ENCODE results near the gene NEK7.

The NEK7 gene

GRCh38 chr1:198234520-198235251, 77.9 kb downstream of the NEK7 start:
- intact Hi-C loops (cut with DNase I): no loop called here
- DNase-seq: peak in 18 of 42 donors; percentile 4 to 56 (median 25)

DNA sequence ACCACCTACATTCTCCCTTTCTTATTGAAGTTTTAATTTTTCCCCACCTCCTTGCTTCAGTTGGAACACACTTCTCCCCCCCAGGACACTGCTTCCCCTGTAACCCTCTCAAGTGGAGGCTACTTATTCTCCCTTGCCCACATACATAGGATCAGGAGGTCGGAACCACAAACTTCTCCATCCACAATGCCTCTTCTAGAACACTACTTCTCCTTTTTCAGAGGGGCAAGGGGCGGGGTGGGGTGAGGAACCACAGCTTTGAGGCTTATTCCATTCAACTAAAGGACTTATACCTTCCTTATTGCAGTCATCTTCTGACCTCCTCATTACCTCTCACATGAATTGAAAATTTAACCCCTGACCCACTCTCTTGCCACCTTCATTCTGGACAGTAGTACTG, 81.3 kb downstream of the NEK7 start:
- peak in 10 of 42 donors; percentile 2 to 50 (median 14) for DNase-seq
- intact Hi-C loops (cut with DNase I): no loop called here

DNA sequence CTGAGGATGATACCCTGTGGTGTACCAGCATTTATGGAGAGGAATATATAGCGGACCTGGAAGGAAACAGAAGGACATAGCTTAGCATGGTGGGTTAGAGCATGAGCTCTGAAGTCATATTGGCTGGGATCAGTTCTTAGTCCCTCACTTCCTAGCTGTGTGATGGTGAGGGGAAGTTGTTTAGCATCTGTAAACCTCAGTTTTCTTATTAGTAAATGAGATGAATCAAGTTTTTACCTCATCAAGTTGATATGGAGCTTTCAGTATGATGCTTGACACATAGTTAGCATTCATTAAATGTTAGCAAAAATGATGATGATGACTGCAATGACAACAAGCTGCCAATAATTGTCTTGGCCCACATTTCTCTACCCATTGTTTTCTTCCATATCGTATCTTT, 84.8 kb downstream of the NEK7 start:
- no peak for DNase-seq
- intact Hi-C loops (cut with DNase I): no loop called here

- DNase-seq: no peak
- intact Hi-C loops (cut with DNase I): no loop called here
These were observed 88.0 kb downstream of the NEK7 start for GRCh38 chr1:198244772-198245171.

GRCh38 chr1:198245379-198245778, 88.6 kb downstream of the NEK7 start:
- no peak for DNase-seq

DNA sequence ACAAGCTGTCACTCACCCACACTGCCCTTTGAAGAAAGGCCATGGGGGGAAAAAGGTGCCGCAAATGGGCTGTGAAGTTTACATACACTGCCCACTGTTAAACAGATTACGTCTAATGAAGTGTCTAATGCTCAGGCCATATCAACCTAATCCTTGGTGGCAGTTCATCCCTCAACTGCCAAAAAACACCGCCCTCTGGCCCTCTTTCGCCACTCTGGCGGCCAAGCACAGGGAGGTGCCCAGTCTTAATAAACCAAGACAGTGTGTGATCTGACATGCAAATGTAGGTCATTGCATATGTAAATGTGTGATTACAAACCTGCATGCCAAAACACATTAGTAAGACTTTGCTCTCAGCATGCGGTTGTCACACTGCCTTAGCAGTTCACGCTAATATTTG, 89.5 kb downstream of the NEK7 start:
- DNase-seq: no peak
- intact Hi-C loops (cut with DNase I): no loop called here

More at GRCh38 chr1:198245379-198245778, 88.6 kb downstream of the NEK7 start:
- intact Hi-C loops (cut with DNase I): no loop called here

DNA sequence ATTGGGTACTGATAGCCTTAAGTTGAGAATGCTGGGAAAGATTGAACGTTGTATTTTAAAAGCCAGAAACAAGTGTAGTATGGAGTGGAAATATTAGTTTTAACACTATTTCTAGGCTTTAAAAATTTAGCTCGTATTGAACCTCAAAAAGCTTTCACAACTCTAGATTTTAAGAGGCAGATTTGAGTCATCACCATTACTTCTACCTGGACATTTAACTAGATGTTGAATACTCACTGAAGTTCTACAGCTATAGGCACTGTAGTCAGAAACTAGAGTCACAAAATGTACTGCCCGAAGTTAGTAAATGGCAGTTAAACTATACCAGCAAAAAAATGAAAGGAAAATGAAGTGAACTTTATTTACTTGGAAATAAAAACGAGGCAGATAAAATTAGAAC, 96.5 kb downstream of the NEK7 start:
- no peak for DNase-seq
- intact Hi-C loops (cut with DNase I): no loop called here

DNA sequence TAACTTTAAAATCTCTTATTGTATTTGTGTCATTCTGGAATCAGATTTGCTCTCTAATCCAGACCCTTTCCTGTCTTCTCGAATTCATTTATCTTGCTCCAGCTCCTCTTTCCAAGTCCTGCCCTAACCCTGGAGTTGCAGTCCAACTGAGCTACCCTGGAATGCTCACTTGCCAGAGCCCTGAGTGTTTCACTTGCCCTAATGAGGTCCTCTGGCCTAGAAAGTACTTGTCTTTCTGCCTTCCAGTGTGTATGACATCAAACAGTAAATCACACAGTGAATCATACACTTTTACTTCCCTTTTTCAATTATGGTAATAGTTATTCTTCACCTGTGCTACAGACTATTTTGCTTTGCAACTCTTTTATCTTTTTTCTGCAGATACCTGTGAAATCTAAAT, 96.9 kb downstream of the NEK7 start:
- no peak for DNase-seq
- intact Hi-C loops (cut with DNase I): no loop called here

GRCh38 chr1:198254521-198254920, 97.7 kb downstream of the NEK7 start:
- intact Hi-C loops (cut with DNase I): no loop called here
- DNase-seq: no peak

- no peak for DNase-seq
- intact Hi-C loops (cut with DNase I): no loop called here
These were observed 98.2 kb downstream of the NEK7 start for GRCh38 chr1:198254948-198255347.

DNA sequence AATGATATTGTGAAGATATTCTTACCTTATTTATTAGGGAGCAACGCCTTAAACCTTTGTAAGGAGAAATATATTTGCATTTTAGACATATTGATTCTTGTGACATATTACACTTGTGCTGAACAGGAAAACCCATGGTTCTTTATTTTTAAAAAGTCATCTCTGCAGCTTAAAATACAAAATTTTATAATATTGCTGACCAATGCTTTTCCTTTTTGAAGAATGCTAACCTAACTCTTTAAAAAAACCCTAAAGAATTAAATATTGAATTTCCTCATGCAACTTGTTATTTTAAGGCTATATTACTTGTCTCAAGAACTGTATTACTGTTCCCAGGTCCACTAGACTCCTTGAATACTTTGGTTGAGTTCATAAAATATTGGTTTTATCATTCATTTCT, 99.0 kb downstream of the NEK7 start:
- DNase-seq: no peak
- intact Hi-C loops (cut with DNase I): no loop called here

DNA sequence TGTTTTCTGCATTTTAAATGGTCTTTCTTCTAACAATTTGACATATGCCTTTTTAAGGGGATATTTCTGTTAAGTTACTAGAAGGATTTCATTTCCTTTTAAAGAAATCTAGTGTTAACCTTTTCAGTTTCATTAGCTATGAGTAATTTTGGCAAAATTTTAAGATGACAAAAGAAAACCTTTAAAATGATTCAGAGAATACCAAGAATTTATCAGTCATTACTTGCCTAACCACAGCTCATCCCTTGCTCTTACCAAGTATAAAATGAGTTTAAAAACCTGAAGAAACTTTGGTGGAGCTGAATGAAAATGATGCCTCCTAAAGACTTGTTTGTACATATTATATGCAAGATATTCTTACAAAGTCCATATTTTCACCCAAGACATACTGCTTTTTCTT, 101.7 kb downstream of the NEK7 start:
- no peak for DNase-seq
- intact Hi-C loops (cut with DNase I): no loop called here

DNA sequence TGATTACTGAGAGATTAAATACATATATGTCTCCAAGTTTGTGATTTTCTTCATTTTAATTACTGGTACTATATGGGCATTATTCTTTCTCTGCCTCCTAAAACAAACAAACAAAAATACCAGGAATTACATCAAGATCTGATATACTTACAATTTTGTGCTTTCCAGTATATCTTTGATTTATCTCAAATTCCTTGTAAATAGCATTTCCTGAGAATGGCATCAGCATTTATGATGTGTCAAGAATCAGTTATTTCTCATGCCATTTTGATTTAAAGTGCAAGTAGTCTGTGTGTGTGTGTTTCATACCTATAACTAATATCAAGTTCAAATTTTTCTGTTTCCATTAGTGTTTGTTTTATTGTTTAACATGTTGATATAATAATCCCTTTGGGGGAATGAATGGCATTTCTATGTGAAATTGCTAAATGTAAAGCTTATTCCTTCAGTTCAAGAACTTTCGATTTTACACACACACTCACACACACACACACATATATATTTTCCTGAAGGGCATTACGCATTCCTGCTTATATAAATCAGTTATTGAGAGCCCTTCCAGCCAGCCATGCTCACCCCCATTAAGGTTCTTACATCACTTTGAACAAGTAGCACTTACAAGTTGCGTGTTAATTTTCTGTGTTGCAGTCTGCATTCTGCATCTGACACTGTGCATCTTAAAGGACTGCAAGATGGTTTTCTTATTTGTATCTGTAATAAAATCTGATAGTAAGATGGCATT, 102.7 kb downstream of the NEK7 start:
- intact Hi-C loops (cut with DNase I): no loop called here
- no peak for DNase-seq

DNA sequence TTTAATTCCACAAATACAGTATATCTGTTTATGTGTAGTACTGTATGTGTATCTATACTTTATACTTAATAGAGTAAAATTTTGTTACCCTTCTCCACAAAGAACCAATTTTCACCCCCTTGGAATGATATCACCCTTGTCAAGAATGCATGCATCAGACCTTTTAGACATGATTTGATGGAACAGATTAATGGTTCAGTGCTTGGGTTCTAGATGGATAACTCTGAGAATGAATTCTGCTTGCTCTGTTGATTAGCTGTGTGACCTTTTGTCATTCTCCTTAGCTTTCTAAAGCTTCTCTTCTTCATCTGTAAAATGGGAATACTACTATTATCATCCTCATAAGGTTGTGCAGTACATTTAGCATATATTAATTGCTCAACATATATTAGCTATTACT, 105.1 kb downstream of the NEK7 start:
- intact Hi-C loops (cut with DNase I): no loop called here
- no peak for DNase-seq

DNA sequence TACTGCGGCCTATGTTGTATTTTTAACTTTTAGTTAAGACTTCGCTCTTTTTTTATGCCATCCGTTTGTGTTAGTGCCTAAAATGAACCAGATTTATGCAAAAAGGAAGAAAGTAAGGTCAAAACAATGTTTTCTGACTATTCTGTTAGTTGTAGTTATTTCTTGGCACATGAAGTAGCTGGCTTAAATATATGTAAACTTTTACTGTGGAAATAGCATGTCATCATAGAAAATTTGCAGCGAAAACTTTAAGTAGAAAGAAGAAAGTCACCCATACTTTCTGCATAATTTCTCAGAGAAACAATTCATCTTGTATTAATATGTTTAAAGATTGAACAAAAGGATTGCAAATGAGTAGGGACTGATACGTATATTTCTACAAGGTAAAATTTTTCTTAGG, 106.4 kb downstream of the NEK7 start:
- no peak for DNase-seq
- intact Hi-C loops (cut with DNase I): no loop called here

DNA sequence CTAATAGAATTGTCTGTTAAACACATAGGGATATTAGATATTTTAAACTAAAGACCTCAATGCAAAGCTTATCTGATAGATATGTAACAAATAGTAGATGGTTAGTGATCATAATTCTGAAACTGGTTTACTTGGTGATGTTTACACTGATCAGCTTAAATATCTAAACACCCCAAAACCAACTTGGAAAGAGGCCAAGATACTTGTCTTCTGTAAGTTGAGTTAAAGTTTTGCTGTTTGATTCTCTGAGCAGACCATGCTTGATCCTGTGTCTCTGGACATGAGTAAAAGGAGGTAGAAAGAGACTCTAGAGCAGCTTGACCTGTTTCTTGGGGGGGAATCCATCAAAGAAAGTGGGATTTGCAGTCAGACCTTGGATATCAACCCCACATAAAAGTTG, 107.5 kb downstream of the NEK7 start:
- DNase-seq: no peak
- intact Hi-C loops (cut with DNase I): no loop called here

DNA sequence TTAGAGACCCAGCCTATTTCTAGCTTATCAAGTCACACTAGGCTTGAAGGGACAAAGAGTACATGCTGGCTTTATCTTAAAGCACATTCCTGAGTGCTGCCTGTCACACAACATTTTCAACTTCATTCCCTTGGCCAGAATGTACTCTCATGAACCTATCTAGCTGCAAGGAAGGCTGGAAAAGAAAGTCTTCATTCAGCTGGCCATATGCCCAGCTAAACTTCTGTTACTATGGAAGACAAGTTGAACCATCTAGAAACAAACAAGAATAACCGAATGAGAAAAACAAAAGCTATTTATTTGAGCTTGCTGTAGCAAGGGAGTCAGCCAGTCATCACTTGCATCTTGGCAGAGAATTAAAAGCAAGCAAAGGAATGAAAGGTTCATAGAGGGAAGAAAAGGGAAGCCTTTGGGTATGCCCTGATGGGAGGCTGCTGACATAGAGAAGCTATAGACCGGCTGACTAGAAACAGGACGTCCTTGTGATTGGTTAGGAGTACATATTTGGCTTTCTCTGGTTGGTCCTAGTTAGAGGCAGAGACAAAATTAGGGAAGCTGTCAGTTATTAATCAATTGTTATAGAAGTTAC, 108.4 kb downstream of the NEK7 start:
- DNase-seq: no peak

GRCh38 chr1:198267056-198267455, 110.3 kb downstream of the NEK7 start:
- DNase-seq: no peak
- intact Hi-C loops (cut with DNase I): no loop called here

More for the DNA sequence above, 108.4 kb downstream of the NEK7 start:
- intact Hi-C loops (cut with DNase I): no loop called here

DNA sequence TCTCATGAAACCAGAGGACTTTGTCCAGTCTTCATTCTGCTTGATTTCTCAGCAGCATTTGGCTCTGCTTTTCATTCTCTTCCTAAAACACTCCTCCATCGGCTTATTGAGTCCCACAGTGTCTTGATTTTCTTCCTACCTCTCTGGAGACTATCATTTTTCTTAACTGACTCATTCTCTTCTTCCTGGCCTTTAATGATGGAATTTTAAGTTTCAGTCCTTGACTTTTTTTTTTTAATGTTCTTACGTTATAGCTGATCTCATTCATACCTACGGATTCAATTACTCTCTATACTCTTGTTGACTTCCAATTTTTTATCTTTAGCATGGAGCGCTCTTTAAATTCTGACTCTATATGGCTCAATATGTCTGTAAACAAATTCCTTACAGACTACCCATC, 111.1 kb downstream of the NEK7 start:
- intact Hi-C loops (cut with DNase I): no loop called here

GRCh38 chr1:198268784-198269645, 112.2 kb downstream of the NEK7 start:
- no peak for DNase-seq
- intact Hi-C loops (cut with DNase I): no loop called here

More for the DNA sequence above, 111.1 kb downstream of the NEK7 start:
- no peak for DNase-seq

Measured in head of caudate nucleus (tissue), 42 donors.